Measurements from ENCODE around the gene SRC. TPM values are rescaled to one million over a fixed set of nuclear protein-coding genes. Genes with fewer than 3 reads are reported as not detected.

Gene SRC
- total and polyA plus RNA-seq, 2 experiments from 2014 or later: 8.0 to 25.9 TPM

DNA sequence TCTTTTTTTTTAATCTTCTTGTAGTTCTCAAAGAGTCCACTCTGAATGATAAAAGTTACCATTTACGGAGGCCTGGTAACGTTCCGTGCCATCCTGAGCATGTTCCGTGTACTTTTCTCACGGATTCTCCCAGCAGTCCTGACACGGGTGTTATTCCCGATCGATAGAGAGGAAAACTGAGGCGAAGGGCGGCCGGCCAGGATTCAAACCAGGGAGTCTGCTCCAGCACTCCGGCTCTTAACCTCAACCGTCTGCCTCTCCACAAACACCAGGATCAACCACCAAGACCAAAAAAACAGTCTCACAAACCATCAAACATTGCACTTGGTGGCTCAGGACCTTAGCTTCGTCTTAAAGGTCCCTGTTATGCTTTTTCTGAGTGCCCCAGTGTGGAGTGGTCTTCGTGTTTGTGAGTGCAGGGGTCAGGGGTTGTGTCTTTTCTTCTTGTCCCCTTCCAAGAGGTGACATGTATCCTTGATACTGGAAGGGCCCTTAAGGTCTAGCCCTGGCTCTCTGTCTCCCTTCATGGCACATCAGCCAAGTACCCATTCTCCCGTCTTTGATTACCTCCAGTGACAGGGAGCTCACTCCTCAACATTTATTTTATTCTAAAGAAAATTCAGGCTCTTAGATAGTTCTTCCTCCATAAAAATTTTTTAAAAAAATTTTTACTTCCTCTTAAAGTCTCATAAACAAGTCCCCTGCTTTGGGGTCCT is 35.1 kb downstream of the SRC start:
- H4K20me1 ChIP-seq (replicated peaks; ENCODE audit: insufficient read depth): 0 out of 2 replicates have a peak, but pooled peaks cover 2% of the 10 kb centered on the region
- no peaks in the 10 kb centered on the region for H3K9me2 ChIP-seq (ENCODE audit: insufficient read depth)
- H3K4me2 ChIP-seq: no peak overlapping the region
- no peak overlapping the region for H3K27ac ChIP-seq (ENCODE audit: low read depth)
- no peak for DNase-seq (ENCODE audit: low spot score)
- 0 out of 2 replicates have a peak, but pooled peaks cover 8% of the 10 kb centered on the region for H3F3A ChIP-seq (replicated peaks; ENCODE audit: low read depth)
- H3K27me3 ChIP-seq (ENCODE audit: insufficient read depth): no peaks in the 10 kb centered on the region
- Mint-ChIP-seq H3K9me3 (no peaks in the 10 kb centered on the region), H3K4me1 (peaks cover 16% of the 10 kb centered on the region), H3K36me3 (ENCODE audit: low read depth) (peaks cover 18% of the 10 kb centered on the region), H3K4me3 (no peak overlapping the region), H3K27ac (no peak overlapping the region), H3K27me3 (ENCODE audit: insufficient read depth, low read depth, poor library complexity) (peaks cover 12% of the 10 kb centered on the region)
- H3K4me1 ChIP-seq (ENCODE audit: insufficient read depth): peaks cover 9% of the 10 kb centered on the region; the same call in 1 of the 2 replicates
- H2AFZ ChIP-seq: no peak overlapping the region
- TF ChIP-seq EZH2 (IDR thresholded peaks at IDR 0.05; ENCODE audit: low read depth, unreplicated experiment) (no peak), ZNF331 (CRISPR knock-in tag; IDR thresholded peaks at IDR 0.05; ENCODE audit: low read depth) (no peak)
- TF ChIP-seq, protein P1, sequence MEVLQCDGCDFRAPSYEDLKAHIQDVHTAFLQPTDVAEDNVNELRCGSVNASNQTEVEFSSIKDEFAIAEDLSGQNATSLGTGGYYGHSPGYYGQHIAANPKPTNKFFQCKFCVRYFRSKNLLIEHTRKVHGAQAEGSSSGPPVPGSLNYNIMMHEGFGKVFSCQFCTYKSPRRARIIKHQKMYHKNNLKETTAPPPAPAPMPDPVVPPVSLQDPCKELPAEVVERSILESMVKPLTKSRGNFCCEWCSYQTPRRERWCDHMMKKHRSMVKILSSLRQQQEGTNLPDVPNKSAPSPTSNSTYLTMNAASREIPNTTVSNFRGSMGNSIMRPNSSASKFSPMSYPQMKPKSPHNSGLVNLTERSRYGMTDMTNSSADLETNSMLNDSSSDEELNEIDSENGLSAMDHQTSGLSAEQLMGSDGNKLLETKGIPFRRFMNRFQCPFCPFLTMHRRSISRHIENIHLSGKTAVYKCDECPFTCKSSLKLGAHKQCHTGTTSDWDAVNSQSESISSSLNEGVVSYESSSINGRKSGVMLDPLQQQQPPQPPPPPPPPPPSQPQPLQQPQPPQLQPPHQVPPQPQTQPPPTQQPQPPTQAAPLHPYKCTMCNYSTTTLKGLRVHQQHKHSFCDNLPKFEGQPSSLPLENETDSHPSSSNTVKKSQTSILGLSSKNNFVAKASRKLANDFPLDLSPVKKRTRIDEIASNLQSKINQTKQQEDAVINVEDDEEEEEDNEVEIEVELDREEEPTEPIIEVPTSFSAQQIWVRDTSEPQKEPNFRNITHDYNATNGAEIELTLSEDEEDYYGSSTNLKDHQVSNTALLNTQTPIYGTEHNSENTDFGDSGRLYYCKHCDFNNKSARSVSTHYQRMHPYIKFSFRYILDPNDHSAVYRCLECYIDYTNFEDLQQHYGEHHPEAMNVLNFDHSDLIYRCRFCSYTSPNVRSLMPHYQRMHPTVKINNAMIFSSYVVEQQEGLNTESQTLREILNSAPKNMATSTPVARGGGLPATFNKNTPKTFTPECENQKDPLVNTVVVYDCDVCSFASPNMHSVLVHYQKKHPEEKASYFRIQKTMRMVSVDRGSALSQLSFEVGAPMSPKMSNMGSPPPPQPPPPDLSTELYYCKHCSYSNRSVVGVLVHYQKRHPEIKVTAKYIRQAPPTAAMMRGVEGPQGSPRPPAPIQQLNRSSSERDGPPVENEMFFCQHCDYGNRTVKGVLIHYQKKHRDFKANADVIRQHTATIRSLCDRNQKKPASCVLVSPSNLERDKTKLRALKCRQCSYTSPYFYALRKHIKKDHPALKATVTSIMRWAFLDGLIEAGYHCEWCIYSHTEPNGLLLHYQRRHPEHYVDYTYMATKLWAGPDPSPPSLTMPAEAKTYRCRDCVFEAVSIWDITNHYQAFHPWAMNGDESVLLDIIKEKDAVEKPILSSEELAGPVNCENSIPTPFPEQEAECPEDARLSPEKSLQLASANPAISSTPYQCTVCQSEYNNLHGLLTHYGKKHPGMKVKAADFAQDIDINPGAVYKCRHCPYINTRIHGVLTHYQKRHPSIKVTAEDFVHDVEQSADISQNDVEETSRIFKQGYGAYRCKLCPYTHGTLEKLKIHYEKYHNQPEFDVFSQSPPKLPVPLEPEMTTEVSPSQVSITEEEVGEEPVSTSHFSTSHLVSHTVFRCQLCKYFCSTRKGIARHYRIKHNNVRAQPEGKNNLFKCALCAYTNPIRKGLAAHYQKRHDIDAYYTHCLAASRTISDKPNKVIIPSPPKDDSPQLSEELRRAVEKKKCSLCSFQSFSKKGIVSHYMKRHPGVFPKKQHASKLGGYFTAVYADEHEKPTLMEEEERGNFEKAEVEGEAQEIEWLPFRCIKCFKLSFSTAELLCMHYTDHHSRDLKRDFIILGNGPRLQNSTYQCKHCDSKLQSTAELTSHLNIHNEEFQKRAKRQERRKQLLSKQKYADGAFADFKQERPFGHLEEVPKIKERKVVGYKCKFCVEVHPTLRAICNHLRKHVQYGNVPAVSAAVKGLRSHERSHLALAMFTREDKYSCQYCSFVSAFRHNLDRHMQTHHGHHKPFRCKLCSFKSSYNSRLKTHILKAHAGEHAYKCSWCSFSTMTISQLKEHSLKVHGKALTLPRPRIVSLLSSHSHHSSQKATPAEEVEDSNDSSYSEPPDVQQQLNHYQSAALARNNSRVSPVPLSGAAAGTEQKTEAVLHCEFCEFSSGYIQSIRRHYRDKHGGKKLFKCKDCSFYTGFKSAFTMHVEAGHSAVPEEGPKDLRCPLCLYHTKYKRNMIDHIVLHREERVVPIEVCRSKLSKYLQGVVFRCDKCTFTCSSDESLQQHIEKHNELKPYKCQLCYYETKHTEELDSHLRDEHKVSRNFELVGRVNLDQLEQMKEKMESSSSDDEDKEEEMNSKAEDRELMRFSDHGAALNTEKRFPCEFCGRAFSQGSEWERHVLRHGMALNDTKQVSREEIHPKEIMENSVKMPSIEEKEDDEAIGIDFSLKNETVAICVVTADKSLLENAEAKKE (CRISPR knock-in tag; IDR thresholded peaks at IDR 0.05): no peak
- ATAC-seq: no peak
- H3K4me3 ChIP-seq: no peak overlapping the region
- 0 out of 2 replicates have a peak, but pooled peaks cover 3% of the 10 kb centered on the region for H3K79me2 ChIP-seq (replicated peaks; ENCODE audit: insufficient read depth)
- H3K36me3 ChIP-seq (ENCODE audit: insufficient read depth): no peaks in the 10 kb centered on the region
